GM18499 (cell line): ENCODE results near the gene ISCA2.

Source experiments
- ATAC-seq: cut with Tn5 transposase; IDR thresholded peaks from one replicate; pipeline ENCODE4 v1.9.1; 2021; ENCODE audit warnings: moderate number of reproducible peaks; ENCODE audit not compliant: insufficient read depth, unreplicated experiment

The ISCA2 gene

DNA sequence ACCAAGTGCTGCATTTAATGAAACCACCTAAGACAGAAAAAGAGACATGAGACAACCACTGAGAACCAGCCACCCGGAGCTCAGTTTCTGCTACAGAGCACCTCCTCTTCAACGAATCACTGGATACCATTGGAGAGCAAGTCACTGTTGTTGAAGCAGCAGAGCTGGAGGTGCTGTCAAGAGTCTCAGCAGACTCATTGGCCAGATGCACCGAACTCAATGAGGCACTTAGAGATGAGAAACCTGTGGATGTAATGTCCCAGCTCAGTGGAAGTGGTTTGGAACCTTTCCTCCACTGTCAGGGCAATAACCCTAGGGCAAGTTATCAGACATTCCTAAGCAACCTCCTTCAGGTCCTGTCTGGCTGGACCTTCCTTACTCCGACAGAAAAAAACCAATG is 13.5 kb upstream of the ISCA2 start:
- no peak for ATAC-seq

- ATAC-seq: no peak
Observed at GRCh38 chr14:74482571-74482970, 11.0 kb upstream of the ISCA2 start.

DNA sequence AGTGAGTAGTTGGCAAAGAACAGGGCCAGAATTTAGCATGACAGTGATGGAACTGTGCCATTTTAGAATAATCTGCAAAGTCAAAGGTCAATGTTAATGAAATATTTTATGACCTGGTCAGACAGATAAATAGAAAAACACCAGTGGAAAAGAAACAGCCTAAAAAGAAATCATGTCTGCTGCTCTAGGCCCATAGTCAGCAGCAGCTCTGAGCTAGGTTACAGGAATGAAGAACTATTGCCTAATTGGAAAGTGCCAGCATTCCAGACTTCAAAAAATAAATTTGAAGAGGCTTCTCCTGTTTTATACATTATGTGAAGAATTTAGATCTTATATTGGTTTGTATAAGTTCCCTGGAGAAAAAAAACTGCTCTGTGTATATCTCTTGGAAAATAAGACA is 10.2 kb upstream of the ISCA2 start:
- no peak for ATAC-seq

GRCh38 chr14:74486164-74486563 is 7.4 kb upstream of the ISCA2 start:
- no peak for ATAC-seq

- no peak for ATAC-seq
Observed at GRCh38 chr14:74488786-74489397, 4.7 kb upstream of the ISCA2 start.

GRCh38 chr14:74490486-74490885 is 3.1 kb upstream of the ISCA2 start:
- no peak for ATAC-seq

- ATAC-seq: no peak
Observed at GRCh38 chr14:74491956-74492775, 1.4 kb upstream of the ISCA2 start.

- peak; percentile 7 for ATAC-seq
Observed at GRCh38 chr14:74492776-74493342, 706 bp upstream of the ISCA2 start, which contains the start of gene NPC2. Gene NPC2, minus strand, starts transcription at chr14:74493305. Its CDS starts 31 bp downstream, at chr14:74493274.

DNA sequence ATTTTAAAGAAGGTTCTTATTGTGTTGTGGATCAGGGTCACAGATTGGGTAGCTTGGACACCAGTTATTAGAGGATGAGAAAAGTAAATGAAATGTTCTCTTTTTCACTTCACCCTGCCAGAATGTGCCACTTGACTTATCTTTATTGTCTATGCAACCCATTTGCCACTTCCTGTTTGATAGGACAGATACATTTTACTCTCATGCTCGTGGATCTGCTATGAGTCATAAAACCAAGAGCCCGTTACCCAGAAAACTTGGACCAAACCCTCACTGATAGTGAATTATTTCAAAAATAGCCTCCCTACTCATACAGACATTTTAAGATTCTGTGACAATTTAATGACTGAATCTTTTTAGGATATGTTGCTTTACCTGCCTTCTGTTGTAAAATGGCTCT is 1.8 kb downstream of the ISCA2 start:
- ATAC-seq: no peak

DNA sequence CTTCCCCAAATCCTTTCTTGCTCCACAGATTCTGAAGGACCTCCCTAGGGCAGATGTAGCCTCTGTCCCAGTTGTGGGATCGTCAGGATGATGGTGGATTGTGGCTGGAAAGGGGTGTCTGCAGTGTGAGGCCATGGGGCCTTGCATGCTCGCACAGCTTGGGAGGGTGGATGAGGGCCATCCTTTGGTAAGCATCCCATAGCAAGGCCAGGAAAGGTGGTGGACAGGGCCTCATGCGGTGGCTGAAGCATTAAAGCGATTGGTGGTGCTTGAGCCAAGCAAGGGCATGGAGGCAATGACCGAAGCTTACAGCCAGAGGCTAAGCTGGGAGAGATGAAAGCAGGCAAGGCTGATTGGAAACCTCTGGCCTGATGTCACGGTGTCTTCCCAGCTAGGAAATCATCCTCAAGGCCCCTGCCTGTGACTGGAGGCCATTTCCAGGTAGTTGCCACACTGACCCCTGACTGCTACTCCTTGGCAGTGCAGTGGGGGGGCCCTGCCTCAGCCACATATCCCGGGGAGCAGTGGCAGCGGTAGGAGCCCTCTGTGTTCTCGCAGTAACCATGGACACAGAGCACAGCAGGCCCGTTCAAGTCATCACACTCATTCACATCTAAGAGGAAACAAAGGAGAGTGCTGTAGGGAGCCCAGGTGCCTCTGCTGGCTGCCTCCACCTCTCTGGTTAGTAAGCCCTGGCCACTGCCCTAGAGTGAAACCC is 7.0 kb downstream of the ISCA2 start:
- no peak for ATAC-seq

DNA sequence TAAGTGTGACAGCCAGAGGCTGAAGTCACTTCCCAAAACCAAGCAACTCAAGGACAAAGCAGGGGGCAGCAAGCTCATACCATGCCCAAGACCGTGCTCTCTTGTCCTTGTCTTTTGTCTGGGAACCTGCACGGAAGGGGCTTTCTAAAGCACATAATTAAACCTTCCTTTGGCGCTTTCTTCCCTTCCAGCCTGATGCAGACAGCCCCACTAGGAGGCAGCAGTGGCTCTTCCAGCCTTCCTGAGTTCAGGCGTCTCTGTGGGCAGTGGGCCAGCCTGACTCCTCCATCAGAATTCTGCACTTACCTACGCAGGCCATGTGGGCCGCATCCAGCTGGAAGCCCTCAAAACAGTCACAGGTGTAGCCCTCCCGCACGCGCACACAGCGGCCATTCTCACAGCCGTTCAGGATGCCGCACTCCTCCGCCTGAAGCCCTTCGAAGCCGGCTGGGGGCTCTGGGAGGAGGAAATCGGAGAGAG is 7.6 kb downstream of the ISCA2 start:
- ATAC-seq: no peak

- no peak for ATAC-seq
Observed at GRCh38 chr14:74501691-74502090, 8.1 kb downstream of the ISCA2 start.

GRCh38 chr14:74502236-74503019 is 8.9 kb downstream of the ISCA2 start:
- ATAC-seq: no peak

DNA sequence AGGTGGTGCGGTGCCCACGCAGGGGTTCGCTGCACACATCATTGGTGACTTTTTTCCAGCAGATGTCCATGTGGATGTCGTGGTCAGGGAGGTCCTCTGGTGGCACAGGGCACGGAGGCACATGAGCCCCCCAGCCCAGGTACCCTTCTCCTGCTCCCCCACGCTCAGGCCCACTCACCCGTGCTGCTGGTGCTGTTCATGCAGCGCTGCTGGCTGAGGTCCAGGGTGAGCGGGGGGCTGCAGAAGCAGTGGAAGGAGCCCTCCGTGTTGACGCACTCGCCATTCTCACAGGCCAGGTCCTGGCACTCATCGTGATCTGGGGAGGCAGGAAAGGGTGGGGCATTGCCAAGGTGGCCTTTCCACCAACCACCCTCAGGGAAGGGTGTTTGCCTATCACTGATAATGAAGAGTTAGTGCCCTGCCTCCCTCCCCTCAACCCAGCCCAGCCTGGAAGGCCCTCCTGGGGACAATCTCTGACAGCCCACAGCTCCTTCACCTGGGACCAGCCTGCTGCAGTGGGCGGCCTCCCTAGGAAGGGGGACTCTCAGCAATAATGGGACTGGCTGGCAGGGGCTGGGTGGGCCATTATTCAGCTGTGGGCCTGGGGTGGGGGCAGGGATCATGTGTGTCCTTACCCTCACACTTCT is 9.8 kb downstream of the ISCA2 start:
- ATAC-seq: no peak

GRCh38 chr14:74503938-74504335 is 10.4 kb downstream of the ISCA2 start:
- ATAC-seq: no peak

- no peak for ATAC-seq
Observed at GRCh38 chr14:74504412-74504811, 10.8 kb downstream of the ISCA2 start.

GRCh38 chr14:74504874-74505720 is 11.5 kb downstream of the ISCA2 start:
- no peak for ATAC-seq

GRCh38 chr14:74505831-74506230 is 12.3 kb downstream of the ISCA2 start:
- ATAC-seq: no peak

DNA sequence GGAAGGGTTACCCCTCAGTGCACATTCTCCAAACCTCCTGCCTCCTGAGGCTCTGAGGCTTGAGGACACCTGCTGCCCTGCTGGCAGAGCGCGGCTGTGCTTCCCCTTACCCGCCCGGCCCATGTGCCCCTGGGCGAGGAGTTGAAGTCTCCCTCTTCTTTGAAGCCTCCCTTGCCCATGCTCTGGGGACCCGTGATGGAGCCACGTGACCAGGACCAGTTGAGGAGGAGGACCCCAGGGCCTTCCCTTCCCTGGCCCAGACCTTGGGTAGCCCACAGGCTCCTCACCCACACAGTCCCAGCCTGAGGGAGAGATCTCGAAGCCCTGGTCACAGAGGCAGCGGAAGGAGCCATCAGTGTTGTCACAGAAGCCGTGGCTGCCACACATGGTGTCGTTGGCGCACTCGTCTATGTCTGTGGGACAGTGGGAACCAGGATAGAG is 12.9 kb downstream of the ISCA2 start:
- no peak for ATAC-seq
